Measurements from ENCODE around the gene C17orf107. TPM values are rescaled to one million over a fixed set of nuclear protein-coding genes. Genes with fewer than 3 reads are reported as not detected.

Gene C17orf107
- total RNA-seq, 2 donors from 2014 or later: 5.2 to 11.9 TPM

GRCh38 chr17:4897785-4898184 lies 1.6 kb upstream of the C17orf107 start:
- no peak overlapping the region for H3K4me3 ChIP-seq
- ATAC-seq (no peak), DNase-seq (no peak)
- TF ChIP-seq POLR2A (IDR thresholded peaks at IDR 0.05): no peak
- TF ChIP-seq, protein P1, sequence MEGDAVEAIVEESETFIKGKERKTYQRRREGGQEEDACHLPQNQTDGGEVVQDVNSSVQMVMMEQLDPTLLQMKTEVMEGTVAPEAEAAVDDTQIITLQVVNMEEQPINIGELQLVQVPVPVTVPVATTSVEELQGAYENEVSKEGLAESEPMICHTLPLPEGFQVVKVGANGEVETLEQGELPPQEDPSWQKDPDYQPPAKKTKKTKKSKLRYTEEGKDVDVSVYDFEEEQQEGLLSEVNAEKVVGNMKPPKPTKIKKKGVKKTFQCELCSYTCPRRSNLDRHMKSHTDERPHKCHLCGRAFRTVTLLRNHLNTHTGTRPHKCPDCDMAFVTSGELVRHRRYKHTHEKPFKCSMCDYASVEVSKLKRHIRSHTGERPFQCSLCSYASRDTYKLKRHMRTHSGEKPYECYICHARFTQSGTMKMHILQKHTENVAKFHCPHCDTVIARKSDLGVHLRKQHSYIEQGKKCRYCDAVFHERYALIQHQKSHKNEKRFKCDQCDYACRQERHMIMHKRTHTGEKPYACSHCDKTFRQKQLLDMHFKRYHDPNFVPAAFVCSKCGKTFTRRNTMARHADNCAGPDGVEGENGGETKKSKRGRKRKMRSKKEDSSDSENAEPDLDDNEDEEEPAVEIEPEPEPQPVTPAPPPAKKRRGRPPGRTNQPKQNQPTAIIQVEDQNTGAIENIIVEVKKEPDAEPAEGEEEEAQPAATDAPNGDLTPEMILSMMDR (IDR thresholded peaks at IDR 0.05): no peak
- H3K36me3 ChIP-seq (replicated peaks in 1 of 2; ENCODE audit: insufficient read depth in 1 of 2, low read depth in 2 of 2): peaks cover 0 to 7% of the 10 kb centered on the region in 2 donors
- H3K9me3 ChIP-seq: no peaks in the 10 kb centered on the region
- intact Hi-C loops (cut with DNase I): loop anchor here (10.0 kb wide), 1 partner anchor 193 kb away; the partner anchor contains the start of gene PELP1
- WGBS, 2 donors: 81 to 85% methylated on average over 5 of the region's 5 CpGs
- no peak overlapping the region for H3K27ac ChIP-seq
- H3K27me3 ChIP-seq: no peaks in the 10 kb centered on the region
- H3K4me1 ChIP-seq: peaks cover 31% of the 10 kb centered on the region

GRCh38 chr17:4898351-4898750 lies 985 bp upstream of the C17orf107 start:
- ATAC-seq: no peak
- 29 to 36% methylated on average over 5 to 8 of the region's 8 CpGs for WGBS, 2 donors

GRCh38 chr17:4898927-4899326 lies 409 bp upstream of the C17orf107 start:
- ATAC-seq: peak; percentile 1
- WGBS, 2 donors: 8% methylated on average over 22 of the region's 34 CpGs; no CpG with 5 or more reads in 1 of the 2 donors
- intact Hi-C loops (cut with DNase I): loop anchor here (10.0 kb wide), 1 partner anchor 194 kb away; the partner anchor contains the start of gene PELP1
- no peaks in the 10 kb centered on the region for H3K27me3 ChIP-seq
- peak overlapping the region; percentile 13 to 48 for H3K4me3 ChIP-seq
- peak in 2 of 4 donors; percentile 18 to 29 for DNase-seq
- H3K4me1 ChIP-seq: peaks cover 43% of the 10 kb centered on the region
- H3K27ac ChIP-seq: peak overlapping the region in 2 of 4 donors; percentile 46 to 47
- no peak for TF ChIP-seq POLR2A (IDR thresholded peaks at IDR 0.05)
- TF ChIP-seq, protein P1 (IDR thresholded peaks at IDR 0.05): no peak
- peaks cover 0 to 4% of the 10 kb centered on the region in 2 donors for H3K36me3 ChIP-seq (replicated peaks in 1 of 2; ENCODE audit: insufficient read depth in 1 of 2, low read depth in 2 of 2)
- H3K9me3 ChIP-seq: no peaks in the 10 kb centered on the region

More at GRCh38 chr17:4898351-4898750, 985 bp upstream of the C17orf107 start:
- Histone ChIP-seq H3K36me3 (replicated peaks in 1 of 2; ENCODE audit: insufficient read depth in 1 of 2, low read depth in 2 of 2) (peaks cover 0 to 6% of the 10 kb centered on the region in 2 donors), H3K27ac (peak overlapping the region in 2 of 4 donors; percentile 46 to 47), H3K9me3 (no peaks in the 10 kb centered on the region), H3K27me3 (no peaks in the 10 kb centered on the region), H3K4me1 (peaks cover 37% of the 10 kb centered on the region), H3K4me3 (peak overlapping the region in 1 of 2 donors; percentile 48)
- no peak for TF ChIP-seq POLR2A (IDR thresholded peaks at IDR 0.05)
- TF ChIP-seq, protein P1 (IDR thresholded peaks at IDR 0.05): no peak
- peak; percentile 48 to 64 (median 57) for DNase-seq
- intact Hi-C loops (cut with DNase I): loop anchor here (10.0 kb wide), 1 partner anchor 194 kb away; the partner anchor contains the start of gene PELP1

DNA sequence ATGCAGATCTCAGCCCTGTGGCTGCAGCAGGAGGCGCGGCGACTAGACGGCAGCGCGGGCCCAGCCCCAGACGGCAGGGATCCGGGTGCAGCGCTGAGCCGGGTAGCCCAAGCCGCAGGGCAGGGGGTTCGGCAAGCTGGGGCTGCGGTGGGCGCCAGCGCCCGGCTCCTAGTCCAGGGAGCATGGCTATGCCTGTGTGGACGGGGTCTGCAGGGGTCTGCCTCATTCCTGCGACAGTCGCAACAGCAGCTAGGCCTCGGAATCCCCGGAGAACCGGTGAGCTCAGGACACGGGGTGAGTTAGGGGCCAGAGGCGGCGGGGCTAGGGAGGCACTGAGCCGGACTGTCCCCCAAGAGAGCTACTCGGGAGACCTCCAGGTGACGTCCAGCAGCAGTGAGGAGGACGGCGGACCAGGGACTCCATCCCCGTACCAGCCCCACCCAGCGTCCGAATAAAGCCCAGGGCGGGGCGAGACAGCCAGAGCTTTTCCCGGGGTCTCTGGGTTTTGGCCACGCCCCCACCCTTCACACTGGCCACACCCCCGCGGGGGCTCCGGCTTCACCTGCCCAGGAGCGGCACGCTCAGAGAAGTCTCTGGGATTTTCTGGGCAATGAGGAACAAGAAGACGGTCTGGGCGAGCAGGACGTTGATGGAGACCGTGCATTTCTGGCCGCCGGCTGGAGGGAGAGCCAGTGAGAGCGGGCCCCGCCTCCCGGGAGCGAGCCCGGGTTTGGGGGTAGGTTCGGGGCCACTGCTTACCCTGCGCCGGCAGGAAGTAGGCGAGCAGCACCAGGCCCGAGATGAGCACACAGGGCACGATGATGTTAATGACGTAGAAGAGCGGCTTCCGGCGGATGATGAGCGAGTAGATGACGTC lies 1.1 kb downstream of the C17orf107 start:
- TF ChIP-seq POLR2A (IDR thresholded peaks at IDR 0.05): no peak
- WGBS, 2 donors: 51 to 63% methylated on average over 22 to 65 of the region's 65 CpGs
- DNase-seq: peak in 1 of 4 donors; percentile 26

DNA sequence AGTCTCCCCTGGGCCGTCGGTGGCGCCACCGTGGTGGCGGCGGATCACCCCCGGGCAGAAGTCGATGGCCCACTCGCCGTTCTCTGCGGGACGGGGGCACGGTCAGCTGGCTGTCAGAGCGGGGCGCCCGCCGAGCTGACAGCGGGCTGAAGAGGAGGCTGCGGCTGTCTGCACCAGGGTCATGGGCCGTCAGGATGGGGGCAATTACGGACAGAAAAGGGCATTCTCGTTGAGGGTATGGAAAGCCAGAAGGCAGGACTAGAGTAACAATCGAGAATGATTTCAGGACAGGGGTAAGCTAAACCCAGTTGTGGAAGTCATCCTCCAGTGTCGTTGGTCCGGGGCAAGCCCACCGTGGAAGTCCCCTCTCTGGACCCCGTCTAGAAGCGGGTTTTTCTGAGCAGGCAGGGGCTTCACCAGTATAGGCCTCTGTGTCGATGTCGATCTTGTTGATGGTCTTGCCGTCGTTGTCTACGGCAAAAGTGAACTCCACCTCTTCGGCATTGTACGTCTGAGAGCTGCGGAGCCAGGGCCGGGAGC lies 1.8 kb downstream of the C17orf107 start:
- Histone ChIP-seq H3K9me3 (no peaks in the 10 kb centered on the region), H3K27me3 (no peaks in the 10 kb centered on the region), H3K4me3 (no peak overlapping the region), H3K36me3 (replicated peaks in 1 of 2; ENCODE audit: insufficient read depth in 1 of 2, low read depth in 2 of 2) (no peaks in the 10 kb centered on the region), H3K27ac (no peak overlapping the region), H3K4me1 (peaks cover 45% of the 10 kb centered on the region)
- intact Hi-C loops (cut with DNase I): no loop called here
- ATAC-seq: no peak
- 70 to 77% methylated on average over 10 to 37 of the region's 37 CpGs for WGBS, 2 donors
- TF ChIP-seq, protein P1 (IDR thresholded peaks at IDR 0.05): no peak
- TF ChIP-seq POLR2A (IDR thresholded peaks at IDR 0.05): no peak
- DNase-seq: no peak

More for the DNA sequence above, 1.1 kb downstream of the C17orf107 start:
- Histone ChIP-seq H3K27me3 (no peaks in the 10 kb centered on the region), H3K27ac (no peak overlapping the region), H3K36me3 (replicated peaks in 1 of 2; ENCODE audit: insufficient read depth in 1 of 2, low read depth in 2 of 2) (no peaks in the 10 kb centered on the region), H3K9me3 (no peaks in the 10 kb centered on the region), H3K4me3 (no peak overlapping the region), H3K4me1 (peaks cover 45% of the 10 kb centered on the region)
- intact Hi-C loops (cut with DNase I): no loop called here
- ATAC-seq: no peak

All from body of pancreas (tissue), 4 donors.